Head of caudate nucleus (tissue), 42 donors: Measurements from ENCODE around the gene MICALL2.

Experiments used
- DNase-seq, 42 donors: peaks; one replicate each; pipeline versions ENCODE4 v3.0.0 to v3.0.0-alpha.2; 2020 to 2021; ENCODE audit warnings: mixed read lengths in 7 of 42
- intact Hi-C: fragments of 100-400 bp; cut with DNase I; formaldehyde crosslinking; loops from one replicate; pipeline ENCODE4 v1.15.0; 2022

MICALL2 gene

DNA sequence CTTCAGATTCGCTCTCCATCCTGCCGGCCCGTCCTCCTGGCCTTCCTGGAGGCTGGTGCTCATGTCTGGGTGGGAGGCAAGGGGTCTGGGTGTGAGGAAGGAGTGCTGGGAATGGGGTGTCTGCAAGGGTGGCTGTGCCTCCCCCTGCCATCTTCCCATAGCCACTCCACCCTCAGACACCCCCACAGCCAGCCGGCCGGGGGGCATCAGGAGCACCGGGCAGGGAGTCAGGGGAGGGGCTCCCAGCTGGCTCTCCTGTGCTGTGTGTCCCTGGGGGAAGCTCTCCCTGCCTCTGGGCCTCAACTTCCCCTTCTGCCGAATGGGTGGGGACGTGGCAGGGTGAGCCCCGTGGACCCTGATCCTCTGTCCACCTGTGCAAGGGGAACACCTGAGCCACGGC lies 18.6 kb downstream of the MICALL2 start:
- no peak for DNase-seq
- intact Hi-C loops = no loop called here

DNA sequence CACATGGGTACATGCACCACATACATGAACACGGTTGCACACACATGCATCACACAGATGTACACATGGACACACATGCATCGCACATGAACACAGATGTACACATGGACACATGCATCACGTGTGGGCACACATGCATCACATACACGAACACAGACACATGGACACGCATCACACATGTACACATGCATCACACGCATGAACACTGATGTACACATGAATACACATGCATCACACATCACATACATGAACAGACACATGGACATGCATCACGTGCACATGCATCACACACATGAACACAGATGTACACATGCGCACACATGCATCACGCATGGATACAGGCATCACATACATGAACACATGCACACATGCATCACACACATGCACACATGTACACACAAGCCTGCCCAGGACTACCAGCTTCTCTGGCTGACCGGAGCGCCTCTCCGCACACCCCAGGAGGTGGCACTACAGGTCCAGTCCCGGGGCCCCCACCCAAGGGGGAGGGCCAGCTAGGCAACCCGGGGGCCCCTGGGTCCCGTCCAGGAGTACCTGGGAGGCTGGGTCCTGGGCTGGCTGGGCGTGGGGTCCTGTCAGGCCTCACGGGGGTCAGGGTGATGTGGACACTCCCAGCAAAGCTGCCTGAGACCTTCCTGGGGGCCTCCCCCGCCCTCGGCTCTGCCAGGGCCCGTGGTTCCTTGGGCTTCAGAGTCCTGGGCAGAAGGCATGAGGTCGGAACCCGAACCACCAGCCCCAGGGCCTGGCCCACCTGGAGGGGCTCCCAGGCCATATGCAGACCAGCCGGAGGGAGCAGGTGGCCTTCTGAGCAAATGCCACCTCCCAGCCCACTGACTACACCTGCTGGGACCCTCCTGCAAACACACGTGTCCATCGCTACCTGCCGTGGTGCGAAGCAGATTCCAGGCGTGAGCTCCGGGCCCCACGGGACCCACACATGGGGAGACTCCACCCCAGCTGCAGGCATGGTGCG lies 19.6 kb downstream of the MICALL2 start:
- intact Hi-C loops = loop anchor here (10.0 kb wide), 1 partner anchor 215 kb away; no protein-coding TSS in a partner anchor

DNA sequence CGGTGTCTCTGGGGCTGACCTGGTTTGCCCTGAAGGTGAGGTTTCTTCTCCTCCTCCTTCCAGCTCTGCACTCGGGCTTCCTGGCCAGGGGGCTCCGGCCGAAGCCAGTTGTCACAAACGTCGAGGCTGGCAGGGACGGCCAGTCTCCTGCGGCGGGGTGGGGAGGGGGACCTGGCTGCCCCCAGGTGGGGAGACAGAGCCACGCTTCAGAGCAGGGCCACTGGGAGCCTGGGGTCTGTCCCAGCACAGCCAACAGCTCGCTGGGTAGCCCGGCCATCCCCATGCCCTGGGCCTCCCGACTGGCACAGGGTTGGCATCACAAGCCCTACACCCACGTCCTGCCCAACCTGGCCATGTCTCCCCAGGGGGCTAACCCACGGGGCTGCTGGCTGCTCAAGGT lies 20.4 kb downstream of the MICALL2 start:
- intact Hi-C loops = loop anchor here (10.0 kb wide), 1 partner anchor 214 kb away; no protein-coding TSS in a partner anchor
- no peak for DNase-seq

More for the DNA sequence above, 19.6 kb downstream of the MICALL2 start:
- DNase-seq = no peak

DNA sequence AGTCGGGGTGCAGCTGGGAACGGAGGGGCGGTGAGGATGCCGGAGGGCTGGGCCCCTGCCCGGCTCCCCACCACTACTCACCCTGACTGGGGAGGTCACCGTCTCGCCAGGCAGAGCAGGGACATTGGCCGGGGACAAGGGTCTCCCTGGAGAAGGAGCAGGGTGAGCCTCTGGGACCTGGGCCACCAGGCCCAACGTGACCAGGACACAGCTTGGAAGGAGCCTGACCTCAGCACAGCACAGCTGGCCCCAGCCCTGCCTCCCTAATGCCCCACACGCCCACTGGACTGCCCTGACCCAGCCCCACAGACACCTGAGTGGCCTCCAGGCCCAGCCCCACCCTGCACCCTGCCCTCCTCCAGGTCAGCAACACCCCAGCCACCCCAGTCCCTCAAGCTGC lies 21.1 kb downstream of the MICALL2 start:
- intact Hi-C loops = loop anchor here (10.0 kb wide), 1 partner anchor 213 kb away; no protein-coding TSS in a partner anchor
- DNase-seq = no peak

DNA sequence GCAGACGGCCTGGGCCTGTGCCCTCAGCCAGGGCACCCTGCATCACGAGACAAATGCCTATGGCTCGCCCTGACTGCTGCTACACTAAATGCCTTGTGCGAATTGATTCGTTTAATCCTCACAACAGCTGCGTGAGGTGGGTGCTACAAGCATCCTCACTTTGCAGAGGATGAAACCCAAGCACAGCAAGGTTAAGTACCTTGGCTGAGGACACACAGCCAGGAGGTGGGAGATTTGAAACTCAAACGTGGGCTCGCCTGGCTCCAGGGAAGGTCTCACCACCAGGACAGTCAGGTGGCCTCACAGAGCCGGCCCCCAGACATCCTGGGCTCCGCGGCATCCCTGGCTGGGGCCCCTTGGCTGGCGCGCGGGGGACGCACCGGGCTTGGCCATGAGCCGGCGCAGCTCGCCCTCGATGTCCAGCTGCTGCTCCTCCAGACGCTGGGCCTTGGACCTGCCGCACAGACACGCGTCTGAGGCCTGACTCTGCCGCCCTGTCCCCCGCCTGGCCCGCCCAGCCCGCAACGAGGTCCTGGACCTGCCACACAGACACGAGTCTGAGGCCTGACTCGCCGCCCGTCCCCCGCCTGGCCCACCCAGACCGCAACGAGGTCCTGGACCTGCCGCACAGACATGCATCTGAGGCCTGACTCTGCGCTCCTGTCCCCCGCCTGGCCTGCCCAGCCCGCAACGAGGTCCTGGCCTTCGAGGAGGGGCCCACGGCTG lies 22.0 kb downstream of the MICALL2 start:
- no peak for DNase-seq
- intact Hi-C loops = loop anchor here (10.0 kb wide), 1 partner anchor 213 kb away; no protein-coding TSS in a partner anchor

DNA sequence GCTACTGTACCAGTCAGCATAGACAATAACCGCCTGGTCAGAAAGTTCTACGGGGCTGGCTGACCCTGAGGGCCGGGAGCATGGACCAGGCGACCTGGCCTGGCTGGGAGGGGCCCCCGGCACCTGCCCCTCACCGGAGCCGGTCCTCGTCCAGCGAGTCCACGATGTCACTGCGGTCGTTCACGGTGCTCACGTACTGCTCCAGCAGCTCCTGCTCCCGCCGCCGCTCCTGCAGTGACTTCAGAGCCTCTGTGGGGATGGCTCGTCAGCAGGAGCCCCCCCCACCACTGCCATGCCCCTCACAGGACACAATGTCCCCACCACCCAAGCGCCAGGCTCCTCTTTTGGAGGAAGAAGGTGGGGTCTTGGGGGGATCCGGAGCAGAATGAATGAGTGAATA lies 22.7 kb downstream of the MICALL2 start:
- intact Hi-C loops = loop anchor here (10.0 kb wide), 1 partner anchor 212 kb away; no protein-coding TSS in a partner anchor
- no peak for DNase-seq

DNA sequence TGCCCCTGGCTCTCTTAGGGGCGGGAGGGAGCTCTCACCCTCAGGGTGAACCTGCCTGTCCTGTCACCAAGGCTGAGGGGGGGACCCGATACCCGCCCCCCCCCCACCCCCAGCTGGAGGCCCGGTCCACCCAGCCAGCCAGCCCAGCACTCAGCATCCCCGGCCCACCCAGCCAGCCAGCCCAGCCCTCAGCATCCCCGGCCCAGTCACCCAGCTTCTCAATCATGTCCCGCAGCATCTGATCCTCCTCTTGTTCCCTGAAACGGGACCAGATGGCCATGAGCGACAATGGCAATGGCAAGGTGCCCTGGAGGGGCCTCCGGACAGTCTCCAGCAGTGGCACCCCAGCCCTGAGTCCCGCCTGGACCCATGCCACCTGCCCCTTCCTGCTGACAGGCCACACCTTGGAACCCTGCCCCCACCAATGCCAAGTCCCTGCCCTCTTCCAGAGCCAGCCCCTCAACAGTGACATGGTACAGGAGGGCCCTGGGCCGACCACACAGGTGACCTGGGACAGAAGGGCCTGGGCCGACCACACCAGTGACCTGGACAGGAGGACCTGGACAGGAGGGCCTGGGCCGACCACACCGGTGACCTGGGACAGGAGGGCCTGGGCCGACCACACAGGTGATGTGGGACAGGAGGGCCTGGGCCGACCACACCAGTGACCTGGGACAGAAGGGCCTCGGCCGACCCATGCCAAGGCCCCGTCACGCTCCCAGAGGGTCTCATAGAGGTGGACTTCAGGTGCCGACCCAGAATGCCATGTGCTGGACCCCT lies 24.2 kb downstream of the MICALL2 start:
- intact Hi-C loops = loop anchor here (5.0 to 10.0 kb wide), 2 partner anchors 47 to 210 kb away; no protein-coding TSS in a partner anchor
- DNase-seq = no peak

DNA sequence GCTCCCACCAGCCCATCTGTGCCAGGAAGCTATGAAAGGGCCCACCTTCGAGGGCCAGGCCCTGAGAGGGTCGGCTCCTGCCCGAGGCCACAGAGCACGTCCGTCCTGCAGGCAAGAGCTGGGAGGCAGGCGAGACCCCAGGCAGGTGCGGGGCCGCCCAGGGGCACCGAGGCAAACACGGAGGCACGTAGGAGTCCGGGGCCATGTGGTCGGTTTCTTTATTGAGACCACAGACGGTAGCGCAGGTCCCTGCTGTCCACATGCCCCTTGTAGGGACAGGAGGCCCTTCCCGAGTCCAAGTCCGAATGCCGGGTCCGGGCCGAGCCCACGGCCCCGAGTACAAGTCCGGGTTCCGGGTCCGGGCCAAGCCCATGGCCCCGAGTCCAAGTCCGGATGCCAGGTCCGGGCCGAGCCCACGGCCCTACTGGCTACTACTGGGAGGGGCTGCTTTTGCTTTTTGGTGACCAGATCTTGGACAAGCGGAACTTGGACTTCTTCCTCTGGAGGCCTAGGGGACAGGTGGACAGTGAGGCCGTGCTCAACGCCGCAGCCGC lies 25.0 kb downstream of the MICALL2 start:
- DNase-seq = no peak
- intact Hi-C loops = loop anchor here (5.0 to 10.0 kb wide), 2 partner anchors 48 to 209 kb away; no protein-coding TSS in a partner anchor

DNA sequence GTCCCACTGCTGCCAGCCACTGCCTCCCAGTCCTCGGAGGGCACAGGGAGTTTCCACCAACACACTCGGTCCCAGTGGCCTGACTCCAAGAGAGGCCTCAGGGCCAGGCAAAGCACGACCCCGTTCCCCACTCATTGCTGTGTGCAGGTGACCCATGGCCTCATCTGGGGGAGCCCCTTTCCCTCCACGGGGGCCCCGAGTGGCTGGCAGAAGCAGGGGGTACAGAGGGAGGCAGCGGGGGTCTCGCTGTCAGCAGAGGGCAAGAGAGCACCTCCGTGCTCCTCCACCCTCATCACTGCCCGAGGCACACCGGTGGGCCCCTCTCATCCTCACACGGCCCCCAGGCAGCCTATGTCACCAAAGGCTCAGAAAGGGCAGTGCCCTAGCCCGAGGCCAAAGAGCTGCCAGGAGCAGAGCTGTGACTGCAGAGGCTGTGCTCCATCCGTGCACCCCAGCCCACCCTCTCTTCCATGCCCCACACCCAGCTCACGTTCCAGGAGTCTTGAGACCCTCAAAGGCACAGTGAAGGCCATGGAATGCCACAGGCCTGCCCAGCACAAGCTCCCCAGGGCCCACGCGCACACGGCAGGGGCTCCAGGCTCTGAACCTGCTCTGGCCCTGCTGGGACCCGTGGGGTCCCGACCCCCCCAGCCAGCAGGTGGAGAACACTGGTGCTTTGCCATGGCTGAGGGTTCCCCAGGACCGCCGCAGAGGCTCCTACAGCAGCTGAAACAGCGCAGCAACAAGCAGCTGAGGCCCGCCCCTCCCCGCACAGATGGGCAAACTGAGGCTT lies 25.9 kb downstream of the MICALL2 start:
- DNase-seq = no peak
- intact Hi-C loops = loop anchor here (5.0 to 10.0 kb wide), 2 partner anchors 49 to 209 kb away; no protein-coding TSS in a partner anchor

DNA sequence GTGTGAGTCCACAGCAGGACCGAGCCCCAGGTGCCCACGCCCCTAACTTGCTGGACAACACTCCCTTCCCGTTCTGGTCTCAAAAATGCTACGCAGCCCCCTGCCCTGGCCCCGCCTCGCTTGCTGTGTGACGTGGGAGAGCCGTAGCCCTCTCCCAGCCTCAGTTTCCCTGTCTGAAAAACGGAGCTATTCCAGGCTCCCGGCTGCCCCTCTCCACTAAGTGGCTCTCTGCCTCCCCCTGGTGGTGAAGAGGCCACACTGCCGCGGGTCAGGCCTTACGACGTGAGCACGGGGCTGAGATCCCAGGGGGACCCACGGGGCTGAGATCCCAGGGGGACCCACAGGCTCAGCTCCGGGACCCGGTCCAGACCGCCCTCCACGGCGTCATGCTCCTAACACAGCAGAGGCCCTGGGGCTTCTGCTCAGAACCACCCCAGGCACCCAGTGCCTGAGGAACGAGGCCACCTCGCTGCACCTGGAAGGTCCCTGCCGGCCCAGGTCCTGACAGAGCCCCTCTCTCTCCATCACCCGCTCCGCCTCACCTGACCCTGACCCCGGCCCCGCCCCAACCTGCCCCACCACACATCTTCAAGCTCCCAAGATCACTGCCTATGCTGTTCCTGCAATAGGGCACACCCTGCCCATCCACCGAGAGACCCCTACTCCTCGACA lies 26.7 kb downstream of the MICALL2 start:
- DNase-seq = peak; percentile 35 to 91 (median 74)
- intact Hi-C loops = loop anchor here (5.0 to 10.0 kb wide), 2 partner anchors 50 to 208 kb away; no protein-coding TSS in a partner anchor

DNA sequence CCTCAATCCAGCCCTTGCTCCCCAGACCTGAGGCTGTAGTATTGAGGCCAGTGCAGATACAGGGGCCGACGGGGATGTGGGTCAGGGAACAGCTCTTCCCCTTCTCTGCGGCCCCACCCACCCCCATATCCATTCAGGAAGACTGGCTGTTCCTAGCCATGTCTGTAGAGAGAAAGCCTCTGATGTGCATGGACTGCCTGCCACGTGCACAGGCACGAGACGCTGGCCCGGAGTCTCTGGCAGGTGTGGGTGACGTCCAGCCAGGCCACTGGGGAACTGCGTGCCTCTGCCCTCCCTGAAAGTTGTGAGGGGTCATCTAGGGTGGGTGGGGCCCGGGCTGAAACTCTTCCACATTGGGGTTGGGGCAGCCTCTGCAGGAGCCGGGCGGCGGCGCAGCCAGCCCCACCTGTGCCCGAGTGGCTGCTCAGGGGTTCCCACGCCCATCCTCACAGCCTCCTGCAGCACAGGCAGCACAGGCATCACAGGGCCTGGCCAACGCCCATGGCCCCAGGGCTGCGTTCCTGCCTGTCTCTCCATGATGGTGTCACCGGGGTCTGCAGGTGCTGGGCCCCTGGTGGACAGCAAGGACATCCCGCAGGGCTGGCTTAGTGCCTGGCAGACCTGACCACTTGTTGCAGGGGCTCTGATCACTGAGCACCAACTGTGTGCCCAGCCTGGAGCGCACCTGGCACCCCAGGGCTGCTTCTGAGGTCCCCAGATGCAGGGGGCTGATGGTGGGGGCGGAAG lies 27.5 kb downstream of the MICALL2 start:
- DNase-seq = no peak
- intact Hi-C loops = loop anchor here (5.0 to 10.0 kb wide), 2 partner anchors 50 to 207 kb away; no protein-coding TSS in a partner anchor

DNA sequence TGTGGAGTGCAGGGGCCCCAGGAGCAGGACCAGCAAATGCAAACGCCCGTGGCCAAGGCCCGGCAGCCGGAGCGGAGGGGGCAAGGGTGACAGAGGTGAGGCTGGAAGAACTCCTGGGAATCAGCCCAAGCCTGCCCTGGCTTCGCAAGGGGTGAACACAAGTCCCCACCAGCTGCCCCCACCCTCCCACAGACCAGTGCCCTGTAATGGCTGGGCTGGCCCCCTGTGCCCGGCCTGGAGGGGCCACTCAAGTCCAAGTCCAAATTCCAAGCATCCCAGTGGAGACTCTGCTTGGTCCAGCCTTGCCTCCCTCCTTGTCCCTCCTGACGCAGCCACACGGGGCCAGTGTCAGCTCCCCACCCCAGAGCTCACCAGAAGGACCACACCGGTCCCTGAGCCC lies 28.0 kb downstream of the MICALL2 start:
- no peak for DNase-seq
- intact Hi-C loops = loop anchor here (5.0 to 10.0 kb wide), 2 partner anchors 51 to 206 kb away; no protein-coding TSS in a partner anchor

DNA sequence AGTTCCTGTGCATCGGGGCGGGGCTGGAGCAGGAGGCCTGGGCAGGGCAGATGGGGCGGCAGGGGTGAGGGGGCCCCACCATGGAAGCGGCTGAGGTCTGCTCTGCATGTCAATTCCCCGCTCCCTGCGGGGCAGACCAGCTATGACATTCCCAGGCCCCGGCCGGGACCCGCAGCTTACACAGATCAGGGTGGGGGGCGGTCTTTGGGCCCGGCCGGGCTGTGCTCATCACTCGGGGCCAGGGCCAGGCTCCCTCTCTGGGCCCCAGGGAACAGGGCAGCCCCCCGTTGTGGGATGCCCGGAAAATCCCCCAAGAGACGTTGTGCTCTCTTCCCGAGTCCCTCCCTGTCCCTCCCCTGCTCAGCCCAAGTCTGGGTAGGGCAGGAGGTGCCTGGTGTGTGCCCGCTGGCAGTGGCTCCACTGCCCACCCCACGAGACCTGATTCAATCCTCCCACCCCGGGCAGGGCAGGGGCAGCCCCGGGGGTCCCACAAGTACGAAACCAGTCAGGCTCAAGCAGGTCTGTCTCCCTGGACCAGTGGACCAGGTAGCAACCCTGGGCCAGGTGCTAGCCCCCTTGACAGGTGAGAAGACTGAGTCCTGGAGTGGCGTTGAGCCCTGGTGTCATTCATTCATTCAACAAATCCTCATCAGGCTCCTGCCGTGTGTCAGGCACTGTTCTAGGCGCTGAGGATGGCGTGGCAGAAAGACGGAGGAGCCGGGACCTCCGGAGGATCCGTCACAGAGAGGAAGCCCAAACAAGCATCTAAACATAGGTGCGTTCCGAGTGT lies 29.0 kb downstream of the MICALL2 start:
- intact Hi-C loops = loop anchor here (5.0 to 10.0 kb wide), 2 partner anchors 52 to 205 kb away; no protein-coding TSS in a partner anchor
- DNase-seq = no peak

DNA sequence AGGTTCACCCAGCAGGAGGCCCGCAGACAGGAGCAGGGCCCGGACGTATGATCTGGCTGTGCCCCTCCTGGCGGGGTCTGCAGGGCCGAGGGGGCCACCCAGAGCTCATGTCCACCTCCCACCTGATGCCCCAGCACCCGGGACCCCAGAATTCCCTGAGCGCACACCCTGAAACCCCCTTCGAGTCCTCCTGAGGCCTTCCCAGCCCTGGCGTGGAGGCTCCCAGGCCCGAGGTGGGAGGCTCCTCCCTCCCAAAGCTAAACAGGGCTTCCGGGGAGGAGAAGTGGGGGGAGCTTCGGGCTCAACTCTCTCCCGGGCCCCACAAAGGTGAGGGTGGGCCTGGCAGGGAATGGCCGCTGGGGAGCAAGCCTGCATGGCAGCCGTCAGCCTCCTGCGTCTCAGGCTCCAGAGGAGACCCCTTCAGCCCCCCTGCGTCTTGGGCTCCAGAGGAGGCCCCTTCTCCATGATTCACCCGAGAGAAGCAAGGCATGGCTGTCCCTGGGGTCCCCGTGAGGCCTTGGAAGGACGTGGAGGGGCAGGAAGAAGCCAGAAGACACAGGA lies 30.2 kb downstream of the MICALL2 start:
- intact Hi-C loops = no loop called here
- no peak for DNase-seq

DNA sequence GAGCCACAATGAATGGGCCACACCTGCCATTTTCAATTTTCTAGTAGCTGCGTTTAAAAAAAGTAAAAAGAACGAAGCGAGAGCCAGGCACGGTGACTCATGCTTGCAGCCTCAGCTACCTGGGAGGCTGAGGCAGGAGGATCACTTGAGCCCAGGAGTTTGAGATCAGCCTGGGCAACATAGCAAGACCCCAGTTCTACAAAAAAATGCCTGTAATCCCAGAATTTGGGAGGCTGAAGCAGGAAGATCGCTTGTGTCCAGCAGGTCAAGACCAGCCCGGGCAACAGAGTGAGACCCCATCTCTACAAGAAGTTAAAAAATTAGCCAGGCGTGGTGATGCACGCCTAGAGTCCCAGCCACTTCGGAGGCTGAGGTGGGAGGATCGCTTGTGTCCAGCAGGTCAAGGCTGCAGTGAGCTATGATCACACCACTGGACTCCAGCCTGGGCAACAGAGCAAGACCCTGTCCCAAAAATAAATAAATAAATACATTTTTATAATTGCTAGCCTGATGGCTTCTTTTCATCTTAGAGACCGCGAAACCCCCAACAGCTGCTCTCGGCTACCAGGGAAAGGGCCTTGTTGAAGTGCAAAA lies 32.1 kb downstream of the MICALL2 start:
- DNase-seq = no peak
- intact Hi-C loops = no loop called here
